HCT116 (cell line): ENCODE measurements around the gene CTBP2. TPM values are rescaled to one million over a fixed set of nuclear protein-coding genes. Genes with fewer than 3 reads are reported as not detected.

ENCODE experiments used
- ATAC-seq: fragments of 200-7000 bp; cut with Tn5 transposase; 2 replicates; pipeline ENCODE4 v1.9.1; 2020; ENCODE audit warnings: mild to moderate bottlenecking, moderate library complexity
- BruUV-seq: library from RNA; stranded (reverse); fragments of 400-500 nt; replicated peaks from 2 replicates; lab custom pipeline; 2021; lab: Mats Ljungman, UMichigan
- CTCF ChIA-PET: fragments of 300-600 bp; sonication (Branson Sonifier 250); formaldehyde crosslinking; loops from one replicate; lab custom pipeline; 2021; ENCODE audit warnings: antibody characterized with exemption; lab: Charles Lee
- POLR2A ChIA-PET: fragments of 300-600, 350-600 bp; sonication (Branson Sonifier 250); formaldehyde crosslinking; loops from one replicate; lab custom pipeline; 2021; ENCODE audit warnings: antibody characterized with exemption; lab: Charles Lee
- RAD21 ChIA-PET, 2 experiments: fragments of 300-600 bp; sonication (Branson Sonifier 250); formaldehyde crosslinking; loops; one replicate each; lab custom pipeline; 2023; ENCODE audit warnings: low total read pairs in 2 of 2; ENCODE audit not compliant: uncharacterized antibody in 2 of 2, unreplicated experiment in 2 of 2, low non-redundant PET in 1 of 2; lab: Charles Lee
- DNase-seq: peaks from one replicate; pipeline ENCODE4 v3.0.0-alpha.2; 2010; ENCODE audit warnings: low read depth, low spot score
- H2AFZ ChIP-seq: fragments of 200-600 bp; shearing (Covaris generic), sonication (generic); 2 replicates; pipeline ENCODE4 v1.6.1; 2017; ENCODE audit warnings: low read depth, mixed run types, mixed read lengths, antibody characterized with exemption, low read length; ENCODE audit not compliant: poor library complexity, severe bottlenecking
- H3K27ac ChIP-seq: 2 replicates; pipeline ENCODE4 v1.5.1; 2012; ENCODE audit warnings: low read depth, low read length
- H3K27me3 ChIP-seq: fragments of 200-600 bp; sonication (generic); 2 replicates; pipeline ENCODE4 v1.6.1; 2016; ENCODE audit warnings: mixed run types, low read length, mixed read lengths; ENCODE audit not compliant: insufficient read depth
- H3K36me3 ChIP-seq, 2 experiments: fragments of 200-500 bp in 1 of 2; fragments of 200-600 bp in 1 of 2; sonication (Bioruptor generic) in 1 of 2; sonication (generic) in 1 of 2; 2 replicates each; pipeline versions ENCODE4 v1.5.1 to v1.6.1; 2014 to 2016; ENCODE audit warnings: low read length in 2 of 2, inconsistent platforms in 1 of 2, mixed read lengths in 1 of 2, mixed run types in 1 of 2; ENCODE audit not compliant: insufficient read depth in 2 of 2, control insufficient read depth in 1 of 2
- H3K4me1 ChIP-seq, 2 experiments: fragments of 200-600 bp in 1 of 2; sonication (generic) in 1 of 2; 2 replicates each; pipeline versions ENCODE4 v1.5.1 to v1.6.1; 2012 to 2017; ENCODE audit warnings: low read length in 2 of 2, inconsistent platforms in 1 of 2, mild to moderate bottlenecking in 1 of 2, mixed read lengths in 1 of 2, mixed run types in 1 of 2, moderate library complexity in 1 of 2; ENCODE audit not compliant: insufficient read depth in 2 of 2, control insufficient read depth in 1 of 2
- H3K4me2 ChIP-seq: fragments of 200-600 bp; sonication (generic); 2 replicates; pipeline ENCODE4 v1.6.1; 2017; ENCODE audit warnings: mixed run types, low read length, mixed read lengths
- H3K4me3 ChIP-seq, 2 experiments: fragments of 200-600 bp in 1 of 2; sonication (generic) in 1 of 2; replicated peaks in 1 of 2; 2 replicates each; pipeline ENCODE4 v1.5.1; 2011 to 2016; ENCODE audit warnings: low read length in 2 of 2, control low read depth in 1 of 2, low read depth in 1 of 2, mild to moderate bottlenecking in 1 of 2, mixed read lengths in 1 of 2, mixed run types in 1 of 2
- H3K79me2 ChIP-seq: fragments of 200-600 bp; sonication (generic); 2 replicates; pipeline ENCODE4 v1.6.1; 2017; ENCODE audit warnings: mild to moderate bottlenecking, mixed run types, low read length, moderate library complexity, mixed read lengths; ENCODE audit not compliant: insufficient read depth
- H3K9ac ChIP-seq: fragments of 200-600 bp; sonication (generic); 2 replicates; pipeline ENCODE4 v1.6.1; 2016; ENCODE audit warnings: low read length, mixed read lengths
- H3K9me2 ChIP-seq: fragments of 200-600 bp; sonication (generic), shearing (Covaris generic); 2 replicates; pipeline ENCODE4 v1.6.1; 2017; ENCODE audit warnings: mixed run types, mild to moderate bottlenecking, moderate library complexity; ENCODE audit not compliant: insufficient read depth
- H3K9me3 ChIP-seq, 2 experiments: fragments of 200-500 bp in 1 of 2; fragments of 200-600 bp in 1 of 2; sonication (Bioruptor generic) in 1 of 2; sonication (generic) in 1 of 2; 2 replicates each; pipeline ENCODE4 v1.6.1; 2014 to 2017; ENCODE audit warnings: low read length in 2 of 2, mixed read lengths in 2 of 2, inconsistent platforms in 1 of 2, low read depth in 1 of 2, mild to moderate bottlenecking in 1 of 2, mixed run types in 1 of 2, moderate library complexity in 1 of 2; ENCODE audit not compliant: control insufficient read depth in 1 of 2, insufficient read depth in 1 of 2
- H4K20me1 ChIP-seq: fragments of 200-600 bp; sonication (generic), shearing (Covaris generic); 2 replicates; pipeline ENCODE4 v1.6.1; 2017; ENCODE audit warnings: mixed run types, mild to moderate bottlenecking, moderate library complexity; ENCODE audit not compliant: insufficient read depth
- ATF3 ChIP-seq: IDR thresholded peaks from 2 replicates; pipeline ENCODE4 v1.6.1; 2012
- EZH2phosphoT487 ChIP-seq: fragments of 200-600 bp; IDR thresholded peaks from 2 replicates; pipeline ENCODE4 v1.6.1; 2018; ENCODE audit warnings: antibody characterized with exemption, borderline replicate concordance
- POLR2AphosphoS5 ChIP-seq: IDR thresholded peaks from 2 replicates; pipeline ENCODE4 v1.6.1; 2011; ENCODE audit warnings: mild to moderate bottlenecking, low read depth, low read length, moderate library complexity
- RAD21 ChIP-seq: IDR thresholded peaks from 2 replicates; pipeline ENCODE4 v1.6.1; 2012; ENCODE audit warnings: low read depth, mild to moderate bottlenecking
- YY1 ChIP-seq: IDR thresholded peaks from 2 replicates; pipeline ENCODE4 v1.6.1; 2011; ENCODE audit warnings: low read length, low read depth, moderate library complexity, mild to moderate bottlenecking; ENCODE audit not compliant: insufficient replicate concordance; ENCODE audit errors: extremely low read depth
- intact Hi-C: fragments of 100-400 bp; cut with micrococcal nuclease; formaldehyde crosslinking; loops from 2 replicates; pipeline ENCODE4 v1.10.0; 2022
- total RNA-seq: library from RNA; stranded (reverse); gene quantifications from one replicate; pipeline ENCODE4 v1.2.1, GENCODE V29; 2021; ENCODE audit not compliant: unreplicated experiment
- TF ChIP-seq, protein P1 (sequence below), 3 experiments: fragments of 200-600 bp in 1 of 3; sonication (generic) in 1 of 3; IDR thresholded peaks in 2 of 3; conservative IDR thresholded peaks in 1 of 3; 2 replicates each; pipeline ENCODE4 v1.5.1; 2012 to 2017; ENCODE audit warnings: low read depth in 2 of 3, low read length in 2 of 3, antibody characterized with exemption in 1 of 3, borderline replicate concordance in 1 of 3, control low read depth in 1 of 3, mild to moderate bottlenecking in 1 of 3, mixed read lengths in 1 of 3, mixed run types in 1 of 3, moderate library complexity in 1 of 3; ENCODE audit not compliant: insufficient read depth in 1 of 3

CTBP2 gene
- total RNA-seq, 1 experiment from 2014 or later = 144 TPM

DNA sequence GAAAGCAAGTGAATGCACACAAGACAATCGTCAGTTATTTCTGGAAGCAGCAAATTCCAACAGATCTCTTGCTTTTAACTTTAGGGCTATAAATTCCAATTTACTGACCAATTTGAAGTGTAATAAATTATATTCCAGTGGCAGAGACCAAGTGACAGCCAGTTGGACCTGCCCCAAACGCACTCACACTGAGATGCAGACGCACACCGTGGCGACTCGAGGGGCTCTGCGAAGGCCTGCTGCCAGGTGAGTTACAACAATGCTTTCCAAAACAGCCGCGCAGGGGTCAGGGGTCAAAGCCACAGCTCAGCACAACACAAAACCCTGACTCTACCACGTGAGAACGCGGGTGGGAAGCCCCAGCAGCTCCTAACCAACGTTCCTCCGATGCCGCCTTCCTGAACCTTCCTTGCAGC lies 121.0 kb downstream of the CTBP2 start:
- no peaks in the 10 kb centered on the region for H4K20me1 ChIP-seq
- BruUV-seq = no TSS peak
- POLR2A ChIA-PET = no interaction called here

GRCh38 chr10:125038637-125039036 lies 121.7 kb downstream of the CTBP2 start:
- intact Hi-C loops = loop anchor here (1.0 to 2.0 kb wide), 3 partner anchors 78 to 590 kb away; no protein-coding TSS in a partner anchor
- ATAC-seq = peak; percentile 92

More for the DNA sequence above, 121.0 kb downstream of the CTBP2 start:
- ChIA-PET RAD21 (no interaction called here), CTCF (interaction anchor here (1.3 to 1.7 kb wide), 2 partner anchors 9 to 22 kb away, joined by 4 to 18 read pairs; no protein-coding TSS in a partner anchor)
- no peaks in the 10 kb centered on the region for H3K9me2 ChIP-seq
- H3K9ac ChIP-seq = no peak overlapping the region
- no peaks in the 10 kb centered on the region for H3K36me3 ChIP-seq
- ATAC-seq (no peak), DNase-seq (no peak)
- peaks cover 63 to 85% of the 10 kb centered on the region in 2 experiments for H3K4me1 ChIP-seq
- intact Hi-C loops = loop anchor here (2.0 kb wide), 1 partner anchor 589 kb away; no protein-coding TSS in a partner anchor
- peaks cover 94% of the 10 kb centered on the region for H3K79me2 ChIP-seq
- peak overlapping the region; percentile 15 for H3K27ac ChIP-seq
- no peaks in the 10 kb centered on the region for H3K27me3 ChIP-seq
- H2AFZ ChIP-seq = no peak overlapping the region
- H3K4me3 ChIP-seq = no peak overlapping the region
- H3K4me2 ChIP-seq = peak overlapping the region; percentile 56
- H3K9me3 ChIP-seq = no peaks in the 10 kb centered on the region
- TF ChIP-seq RAD21 (no peak), POLR2AphosphoS5 (peak; percentile 1; the same call in 1 of the 2 replicates)

More at GRCh38 chr10:125038637-125039036, 121.7 kb downstream of the CTBP2 start:
- no peaks in the 10 kb centered on the region for H4K20me1 ChIP-seq
- H3K4me3 ChIP-seq = 0 out of 4 replicates have a peak overlapping the region, but pooled peaks of 1 of the 2 experiments have one; percentile 3
- no peaks in the 10 kb centered on the region for H3K27me3 ChIP-seq
- BruUV-seq = no TSS peak
- H3K9ac ChIP-seq = peak overlapping the region; percentile 25
- no peak for TF ChIP-seq EZH2phosphoT487
- peak; percentile 43 for TF ChIP-seq POLR2AphosphoS5
- TF ChIP-seq YY1 = peak; percentile 37
- no peak for TF ChIP-seq ATF3
- TF ChIP-seq, protein P1, sequence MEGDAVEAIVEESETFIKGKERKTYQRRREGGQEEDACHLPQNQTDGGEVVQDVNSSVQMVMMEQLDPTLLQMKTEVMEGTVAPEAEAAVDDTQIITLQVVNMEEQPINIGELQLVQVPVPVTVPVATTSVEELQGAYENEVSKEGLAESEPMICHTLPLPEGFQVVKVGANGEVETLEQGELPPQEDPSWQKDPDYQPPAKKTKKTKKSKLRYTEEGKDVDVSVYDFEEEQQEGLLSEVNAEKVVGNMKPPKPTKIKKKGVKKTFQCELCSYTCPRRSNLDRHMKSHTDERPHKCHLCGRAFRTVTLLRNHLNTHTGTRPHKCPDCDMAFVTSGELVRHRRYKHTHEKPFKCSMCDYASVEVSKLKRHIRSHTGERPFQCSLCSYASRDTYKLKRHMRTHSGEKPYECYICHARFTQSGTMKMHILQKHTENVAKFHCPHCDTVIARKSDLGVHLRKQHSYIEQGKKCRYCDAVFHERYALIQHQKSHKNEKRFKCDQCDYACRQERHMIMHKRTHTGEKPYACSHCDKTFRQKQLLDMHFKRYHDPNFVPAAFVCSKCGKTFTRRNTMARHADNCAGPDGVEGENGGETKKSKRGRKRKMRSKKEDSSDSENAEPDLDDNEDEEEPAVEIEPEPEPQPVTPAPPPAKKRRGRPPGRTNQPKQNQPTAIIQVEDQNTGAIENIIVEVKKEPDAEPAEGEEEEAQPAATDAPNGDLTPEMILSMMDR (IDR thresholded peaks at IDR 0.05 in 2 of 3, conservative IDR thresholded peaks at IDR 0.05 in 1 of 3; ENCODE audit: borderline replicate concordance in 1 of 3, insufficient read depth in 1 of 3, low read depth in 2 of 3, low read length in 2 of 3) = peak in 2 of 3 experiments; percentile 71 to 75; a peak in 4 of 6 replicates
- no peaks in the 10 kb centered on the region for H3K9me3 ChIP-seq
- peak; percentile 74 for DNase-seq
- RAD21 ChIA-PET = no interaction called here
- peaks cover 94% of the 10 kb centered on the region for H3K79me2 ChIP-seq
- H3K9me2 ChIP-seq = no peaks in the 10 kb centered on the region
- peaks cover 62 to 83% of the 10 kb centered on the region in 2 experiments for H3K4me1 ChIP-seq
- peak overlapping the region; percentile 15 for H3K27ac ChIP-seq
- H3K36me3 ChIP-seq = no peaks in the 10 kb centered on the region
- POLR2A ChIA-PET = no interaction called here
- no peak overlapping the region for H2AFZ ChIP-seq
- H3K4me2 ChIP-seq = peak overlapping the region; percentile 56
- CTCF ChIA-PET = interaction anchor here (1.3 kb wide), 1 partner anchor 23 kb away, joined by 4 read pairs; no protein-coding TSS in a partner anchor
